ENCODE data around the gene ERN1.

ERN1 gene

DNA sequence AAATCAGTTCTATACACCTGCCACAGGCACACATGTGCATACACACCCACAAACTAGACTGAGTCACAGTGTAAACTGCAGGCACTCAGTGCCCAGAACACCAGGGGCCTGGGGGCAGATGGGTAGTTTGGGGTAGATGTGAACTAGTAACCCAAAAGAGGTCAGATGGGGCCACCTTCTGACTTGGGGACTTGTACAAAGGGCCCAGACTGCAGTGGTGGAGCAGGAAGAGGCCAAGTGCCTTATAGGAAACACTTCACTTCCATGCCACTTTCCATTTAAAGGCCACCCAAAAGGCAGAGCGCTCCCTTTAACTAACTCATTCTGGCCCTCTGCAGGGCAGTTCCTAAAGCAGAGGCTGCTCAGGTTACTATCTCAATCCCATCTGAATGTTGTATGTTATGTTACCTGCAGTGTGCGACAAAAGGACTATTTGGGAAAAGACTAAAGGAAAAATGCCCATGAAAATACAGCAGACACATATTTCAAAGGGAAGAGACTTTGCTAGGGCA is 27.8 kb upstream of the ERN1 start:
- DNase-seq: no peak

DNA sequence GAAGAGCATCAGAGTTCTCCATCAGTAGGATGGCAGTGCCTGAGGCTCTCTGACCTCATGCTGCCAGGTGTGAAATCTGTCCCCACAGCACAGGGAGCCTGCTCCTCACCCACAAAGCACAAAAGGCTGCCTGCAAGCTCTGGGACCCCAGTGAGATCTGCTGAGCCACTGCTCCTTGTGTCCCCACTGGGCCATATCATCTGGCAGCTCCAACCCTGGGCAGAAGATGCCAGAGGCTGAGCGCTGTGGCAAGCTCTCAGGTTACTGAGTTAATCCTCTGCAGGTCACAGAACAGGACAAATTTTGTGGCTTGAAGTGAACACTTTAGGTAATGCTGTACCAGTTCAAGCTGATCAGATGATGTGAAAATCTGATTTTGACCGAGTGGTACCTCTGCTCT is 26.7 kb upstream of the ERN1 start:
- DNase-seq: no peak

DNA sequence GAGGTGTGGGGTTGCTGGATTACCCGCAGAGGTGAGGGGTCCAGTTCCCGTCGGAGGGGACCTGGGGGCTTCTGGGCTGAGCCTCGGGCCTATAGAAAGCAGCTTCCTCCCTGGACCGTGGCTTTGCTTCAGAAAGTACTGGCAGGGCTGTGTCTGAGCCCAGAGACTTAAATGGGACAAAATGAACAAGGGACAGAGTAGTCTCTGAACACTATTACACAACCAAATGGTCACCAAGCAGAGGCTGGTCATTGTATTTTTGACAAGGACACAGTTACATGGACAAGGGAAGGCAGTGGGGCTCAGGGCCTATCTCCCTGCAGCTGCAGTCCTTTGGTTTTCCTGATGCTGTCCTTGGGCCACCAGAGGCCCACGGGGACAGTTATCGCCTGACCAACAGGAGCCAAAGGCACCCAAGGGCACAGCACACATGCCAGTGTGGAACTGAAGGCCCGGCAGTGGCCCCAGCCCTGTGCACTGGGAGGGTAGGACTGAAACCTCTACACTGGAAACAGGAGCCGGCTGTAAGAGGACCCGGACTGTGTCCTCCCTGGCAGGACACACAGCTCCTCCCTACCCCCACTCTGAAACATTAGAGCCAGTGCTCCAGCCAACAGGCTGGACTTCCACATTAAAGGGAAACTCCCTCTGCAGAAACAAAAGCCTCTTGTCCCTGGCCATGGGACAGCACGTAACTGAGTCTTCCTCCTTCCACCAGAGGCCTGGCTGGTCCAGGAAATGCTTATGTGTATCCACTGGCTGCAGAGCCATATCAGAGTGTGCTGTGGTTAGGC is 26.0 kb upstream of the ERN1 start:
- no peak for DNase-seq

- no peak for DNase-seq
These were observed 25.2 kb upstream of the ERN1 start for GRCh38 chr17:64155129-64155528.

- DNase-seq: no peak
These were observed 24.8 kb upstream of the ERN1 start for GRCh38 chr17:64154717-64155116.

GRCh38 chr17:64154313-64154695 is 24.4 kb upstream of the ERN1 start:
- no peak for DNase-seq

DNA sequence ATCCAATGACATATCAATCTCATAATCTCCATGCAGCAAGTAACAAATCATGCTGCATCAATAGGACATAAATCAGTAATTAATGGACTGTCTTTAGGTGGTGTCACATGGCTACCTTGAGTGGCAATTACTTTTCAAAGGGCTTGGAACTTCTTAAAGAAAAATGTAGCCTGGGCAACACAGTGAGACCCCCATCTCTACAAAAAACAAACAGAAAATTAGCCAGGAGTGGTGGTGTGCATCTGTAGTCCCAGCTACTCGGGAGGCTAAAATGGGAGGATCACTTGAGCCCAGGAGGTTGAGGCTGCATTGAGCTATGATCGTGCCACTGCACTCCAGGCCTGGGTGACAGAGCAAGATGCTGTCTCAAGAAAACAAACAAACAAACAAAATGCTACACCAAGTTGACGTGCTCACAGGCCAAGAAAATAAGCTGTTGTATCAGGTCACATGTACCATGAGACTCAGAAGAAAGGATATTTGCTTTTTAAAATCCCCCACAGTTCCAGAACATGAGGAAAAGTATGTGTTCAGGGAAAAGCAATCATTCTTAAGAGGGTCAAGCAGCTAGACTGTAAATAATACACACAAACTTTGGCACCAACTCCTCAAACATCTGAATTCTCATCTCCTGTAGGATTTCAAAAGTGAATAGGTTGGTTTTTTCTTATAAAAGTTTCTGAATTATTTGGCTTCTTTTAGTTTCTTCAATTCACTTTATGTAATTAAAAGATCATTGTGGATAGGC is 23.8 kb upstream of the ERN1 start:
- DNase-seq: no peak

GRCh38 chr17:64152428-64153125 is 22.6 kb upstream of the ERN1 start:
- DNase-seq: no peak

- DNase-seq: no peak
These were observed 21.0 kb upstream of the ERN1 start for GRCh38 chr17:64151016-64151368.

DNA sequence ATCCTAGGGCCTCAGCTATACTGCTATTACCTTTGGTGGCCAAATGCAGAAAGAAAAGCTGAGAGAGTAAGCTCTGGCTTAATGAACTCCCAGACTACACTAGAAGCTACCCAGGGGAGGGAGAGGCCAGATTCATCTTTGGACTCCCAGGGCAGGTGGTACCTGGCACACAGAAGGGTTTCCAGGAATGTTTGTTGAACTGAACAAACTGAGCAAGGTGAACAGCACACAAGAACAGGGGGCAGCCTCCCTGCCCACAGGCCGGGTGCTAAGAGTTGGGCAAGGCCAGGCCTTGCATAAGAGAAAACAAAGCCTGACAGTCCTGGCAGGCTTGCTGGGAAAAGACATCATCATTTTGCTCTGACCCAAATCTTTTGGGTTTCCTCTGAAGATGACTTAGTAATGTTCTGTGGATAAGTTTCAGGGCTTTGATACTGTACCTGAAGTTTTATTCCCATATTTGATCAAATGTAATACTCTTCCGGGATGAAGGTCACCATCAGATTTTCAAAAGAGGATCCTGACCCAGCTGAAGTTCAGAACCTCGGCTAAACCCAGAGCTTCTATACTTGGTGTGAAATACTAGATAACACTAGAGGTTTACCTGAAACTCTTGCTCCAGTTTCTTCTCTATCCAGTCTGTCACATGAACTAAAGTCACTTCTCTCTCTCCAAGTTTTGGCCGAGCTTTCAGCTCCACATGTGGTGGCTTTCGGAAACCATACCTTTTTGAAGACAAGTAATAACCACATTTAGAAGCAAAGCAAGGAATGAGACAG is 20.5 kb upstream of the ERN1 start:
- DNase-seq: no peak

- no peak for DNase-seq
These were observed 19.3 kb upstream of the ERN1 start for GRCh38 chr17:64149196-64149595.

GRCh38 chr17:64148699-64149098 is 18.8 kb upstream of the ERN1 start:
- DNase-seq: peak; percentile 46

GRCh38 chr17:64148017-64148631 is 18.2 kb upstream of the ERN1 start:
- no peak for DNase-seq

- peak; percentile 48 for DNase-seq
These were observed 17.4 kb upstream of the ERN1 start for GRCh38 chr17:64147110-64148016.

GRCh38 chr17:64146418-64147109 is 16.6 kb upstream of the ERN1 start:
- peak; percentile 67 for DNase-seq

DNA sequence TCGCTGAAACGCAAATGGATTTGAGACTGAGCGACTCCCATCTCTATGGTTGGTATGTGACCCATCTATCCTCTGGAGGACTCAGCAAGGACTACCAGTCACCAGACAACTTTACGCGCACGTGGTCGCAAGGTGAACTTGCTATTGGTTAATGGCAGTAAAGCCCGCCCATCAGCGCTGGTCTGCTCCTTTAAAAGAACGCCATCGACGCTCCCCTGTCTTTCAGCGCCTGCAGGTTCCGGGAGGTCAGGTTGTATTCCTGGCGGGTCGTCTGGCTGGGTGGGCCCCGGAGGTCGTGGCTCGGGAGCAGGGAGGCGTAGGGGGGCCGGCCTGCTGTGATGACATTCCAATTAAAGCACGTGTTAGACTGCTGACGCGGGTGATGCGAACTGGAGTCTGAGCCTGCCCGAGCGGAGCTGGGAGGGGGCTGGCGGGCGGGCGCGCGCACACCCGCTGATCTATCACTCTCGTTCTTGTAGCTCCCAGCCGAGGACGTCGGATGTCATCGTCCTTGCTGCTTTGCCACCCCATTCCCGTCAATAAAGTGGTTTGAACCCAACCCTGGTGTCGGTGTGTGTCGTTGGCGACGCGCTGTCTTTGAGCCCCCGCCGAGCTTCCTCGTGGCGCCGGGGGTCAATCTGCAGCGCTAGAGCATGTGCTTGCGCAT is 15.9 kb upstream of the ERN1 start:
- DNase-seq: peak; percentile 95

- no peak for DNase-seq
These were observed 15.4 kb upstream of the ERN1 start for GRCh38 chr17:64145375-64145750.

- DNase-seq: no peak
These were observed 9.6 kb upstream of the ERN1 start for GRCh38 chr17:64139542-64139941.

DNA sequence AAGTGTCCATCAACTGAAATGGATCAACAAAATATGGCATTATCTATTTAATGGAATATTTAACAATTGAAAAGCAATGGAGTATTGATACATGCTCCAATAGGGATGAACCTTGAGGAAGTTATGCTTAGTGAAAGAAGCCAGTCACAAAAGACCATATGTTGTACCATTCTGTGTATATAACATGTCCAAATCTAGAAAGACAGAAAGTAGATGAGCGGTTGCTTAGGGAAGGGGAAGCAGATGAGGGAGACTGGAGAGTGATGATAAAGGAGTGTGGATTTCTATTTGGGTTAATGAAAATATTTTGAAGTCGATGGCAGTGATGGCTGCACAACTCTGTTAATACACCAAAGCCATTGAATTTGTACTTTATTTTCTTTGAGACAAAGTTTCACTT is 8.5 kb upstream of the ERN1 start:
- DNase-seq: no peak

DNA sequence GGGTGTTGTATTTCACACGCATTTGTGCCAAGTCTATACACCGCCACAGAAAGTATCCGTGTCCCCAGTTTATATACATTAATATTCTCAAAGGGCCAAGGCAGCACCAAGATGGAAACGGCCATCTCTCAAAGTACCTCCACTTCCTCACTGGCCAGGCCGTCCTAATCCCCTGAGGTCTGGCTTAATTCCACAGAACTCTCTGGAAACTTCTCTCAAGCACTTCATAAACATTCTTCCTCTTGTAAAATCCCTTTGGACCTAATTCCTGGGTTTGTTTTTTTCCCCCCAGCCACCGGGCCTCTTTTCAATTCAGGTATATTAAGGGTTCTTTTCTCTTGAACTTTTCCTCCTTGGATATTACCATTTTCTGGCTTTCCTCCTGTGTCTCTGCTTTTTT is 5.1 kb upstream of the ERN1 start:
- no peak for DNase-seq
